ENCODE results near the gene TNMD.
"Not testable (repeated sequence)": the region's sequence is repeated elsewhere in the genome, so short reads cannot be mapped to it uniquely, and the experiment has no call there.

The TNMD gene

DNA sequence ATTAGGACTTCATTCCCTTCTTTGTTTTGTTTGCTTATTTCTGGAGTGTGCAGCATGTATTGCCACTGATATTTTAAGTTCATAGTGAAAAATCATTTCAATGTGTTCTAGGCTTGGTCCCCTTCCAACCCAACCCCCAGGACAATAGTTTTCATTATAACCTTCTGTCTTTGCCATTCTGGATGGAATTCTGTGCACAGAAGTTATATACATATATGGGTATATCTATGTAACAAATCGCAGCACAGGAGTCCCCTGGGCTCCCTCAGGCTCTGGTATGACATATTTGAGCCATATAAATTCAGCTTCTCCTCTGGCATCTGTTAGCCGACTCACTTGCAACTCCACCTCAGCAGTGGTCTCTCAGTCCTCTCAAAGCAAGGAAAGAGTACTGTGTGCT is at the start of gene TNMD:
TSS of gene TNMD (plus strand) at position 326 of the 400 bp plus-strand sequence. CDS start 83 bp downstream, outside the sequence.
- DNase-seq = no peak

- DNase-seq = not testable (repeated sequence)
Observed at GRCh38 chrX:100565534-100565933, 19.2 kb upstream of the TNMD start.

DNA sequence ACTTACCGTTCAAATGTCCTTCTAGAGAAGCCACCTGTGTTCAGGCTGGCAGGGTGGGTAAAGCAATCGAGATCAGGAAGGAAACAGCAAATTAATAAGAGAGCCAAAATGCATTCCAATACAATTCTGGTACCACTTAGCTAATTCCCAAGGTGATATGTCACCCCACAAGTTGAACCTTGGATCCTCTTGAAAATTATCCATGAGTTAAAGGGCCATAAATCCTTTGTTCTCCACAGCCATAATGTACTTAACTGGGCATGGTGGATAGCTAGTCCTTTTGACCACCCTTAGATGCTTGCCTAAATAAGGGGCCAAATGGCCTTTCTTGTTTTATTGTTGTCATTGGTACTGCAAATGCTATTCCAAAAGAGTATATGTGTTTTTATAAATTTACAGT is 2.0 kb downstream of the TNMD start:
- DNase-seq = no peak

- no peak for DNase-seq
Observed at GRCh38 chrX:100587861-100588260, 3.1 kb downstream of the TNMD start.

GRCh38 chrX:100591256-100592051 is 6.7 kb downstream of the TNMD start:
- no peak for DNase-seq

- DNase-seq = no peak
Observed at GRCh38 chrX:100593126-100593525, 8.4 kb downstream of the TNMD start.

DNA sequence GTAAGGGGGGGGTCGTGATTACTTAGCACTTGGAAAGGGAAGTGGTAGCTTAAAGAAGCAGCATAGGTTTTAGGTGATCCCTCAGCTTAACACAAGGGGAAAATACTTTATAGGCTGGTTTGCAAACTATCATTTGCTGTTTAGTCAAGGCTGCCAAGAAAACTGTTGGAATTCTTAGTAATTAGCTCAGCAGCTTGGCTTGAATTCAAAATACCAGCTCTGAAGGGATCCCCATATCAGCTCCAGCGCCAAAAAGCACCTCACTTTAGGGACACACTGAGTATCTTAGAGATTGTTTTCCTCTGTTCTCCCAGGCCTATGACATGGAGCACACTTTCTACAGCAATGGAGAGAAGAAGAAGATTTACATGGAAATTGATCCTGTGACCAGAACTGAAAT is 8.8 kb downstream of the TNMD start:
- no peak for DNase-seq

GRCh38 chrX:100596601-100597000 is 11.9 kb downstream of the TNMD start:
- DNase-seq = no peak

DNA sequence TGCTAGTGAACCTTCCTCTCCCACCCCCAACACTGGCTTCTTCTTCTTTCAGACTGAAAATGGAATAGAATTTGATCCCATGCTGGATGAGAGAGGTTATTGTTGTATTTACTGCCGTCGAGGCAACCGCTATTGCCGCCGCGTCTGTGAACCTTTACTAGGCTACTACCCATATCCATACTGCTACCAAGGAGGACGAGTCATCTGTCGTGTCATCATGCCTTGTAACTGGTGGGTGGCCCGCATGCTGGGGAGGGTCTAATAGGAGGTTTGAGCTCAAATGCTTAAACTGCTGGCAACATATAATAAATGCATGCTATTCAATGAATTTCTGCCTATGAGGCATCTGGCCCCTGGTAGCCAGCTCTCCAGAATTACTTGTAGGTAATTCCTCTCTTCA is 14.7 kb downstream of the TNMD start:
- DNase-seq = no peak

DNA sequence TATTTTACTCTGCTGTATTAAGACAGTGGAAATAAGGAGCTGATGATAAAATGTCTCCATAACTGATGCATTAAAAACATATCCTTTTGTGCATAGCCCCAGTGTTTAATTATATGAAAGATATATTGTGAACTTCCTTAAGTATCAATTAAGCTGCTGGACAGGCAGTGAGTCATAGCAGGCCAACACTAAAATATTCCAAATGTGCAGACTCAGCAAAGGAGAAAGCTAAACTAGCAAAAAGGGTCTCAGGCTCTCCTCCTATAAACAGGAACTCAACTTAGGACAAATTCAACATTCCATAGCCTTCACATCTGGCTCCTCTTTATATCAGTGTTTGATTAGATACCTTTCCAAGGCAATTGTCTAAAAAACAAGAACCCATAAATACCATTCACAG is 15.6 kb downstream of the TNMD start:
- DNase-seq = no peak

- DNase-seq = no peak
Observed at GRCh38 chrX:100600758-100601157, 16.0 kb downstream of the TNMD start.

DNA sequence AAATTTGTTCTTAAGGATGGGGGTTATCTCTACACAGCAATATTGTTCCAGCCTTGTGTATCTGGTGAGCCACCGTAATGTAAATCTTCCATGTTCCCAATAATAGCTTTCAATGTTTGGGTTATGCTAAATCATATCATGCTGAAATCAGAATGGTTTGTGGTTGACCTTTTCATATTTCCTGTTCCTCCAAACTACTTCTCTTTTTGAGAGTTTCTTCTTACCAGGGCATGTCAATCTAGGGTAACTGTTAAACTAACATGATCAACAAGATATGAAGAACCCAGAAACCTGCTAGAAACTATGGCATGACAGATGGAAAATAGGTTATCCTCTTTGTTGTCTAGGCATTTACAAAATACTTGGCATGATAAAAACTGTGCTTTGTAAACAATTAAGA is 22.0 kb downstream of the TNMD start:
- DNase-seq = no peak

DNA sequence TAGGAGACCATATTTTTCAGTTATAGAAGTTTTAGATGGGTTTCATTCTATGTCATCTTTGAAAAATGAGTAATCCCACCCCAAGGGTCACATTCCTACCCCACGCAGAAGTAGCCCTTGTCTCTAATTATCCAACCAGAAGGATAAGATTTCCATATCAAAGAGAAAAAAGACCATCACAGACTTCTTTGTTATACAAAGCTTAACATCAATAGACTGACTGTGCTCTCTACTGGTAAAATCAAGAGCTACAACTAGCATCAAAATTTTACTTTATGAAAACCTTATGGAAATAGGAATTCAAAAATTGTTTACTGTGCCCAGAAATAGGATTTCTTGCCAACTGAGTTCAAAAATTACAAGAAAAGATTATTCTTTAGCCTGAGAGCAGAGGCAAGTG is 24.9 kb downstream of the TNMD start:
- DNase-seq = no peak

GRCh38 chrX:100611951-100612350 is 27.2 kb downstream of the TNMD start:
- DNase-seq = no peak

DNA sequence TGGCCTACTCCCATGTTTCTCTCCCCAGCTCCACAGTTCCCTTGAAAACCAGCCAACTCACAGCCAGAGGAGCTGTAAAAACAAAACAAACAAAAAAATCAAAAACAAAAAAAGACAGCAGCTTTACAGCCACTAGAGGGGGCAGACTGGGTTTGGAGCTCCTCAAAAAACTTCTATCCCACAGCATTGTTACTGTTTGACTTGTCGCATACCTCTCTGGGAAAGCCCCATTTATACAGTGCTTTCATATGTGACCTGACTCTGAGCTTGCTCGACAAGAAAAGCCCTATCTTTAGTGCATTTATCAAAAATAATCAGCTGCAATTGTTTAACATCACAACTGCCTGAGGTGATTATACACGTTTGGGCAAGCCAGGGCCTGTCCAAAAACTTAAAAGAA is 30.3 kb downstream of the TNMD start:
- no peak for DNase-seq

DNA sequence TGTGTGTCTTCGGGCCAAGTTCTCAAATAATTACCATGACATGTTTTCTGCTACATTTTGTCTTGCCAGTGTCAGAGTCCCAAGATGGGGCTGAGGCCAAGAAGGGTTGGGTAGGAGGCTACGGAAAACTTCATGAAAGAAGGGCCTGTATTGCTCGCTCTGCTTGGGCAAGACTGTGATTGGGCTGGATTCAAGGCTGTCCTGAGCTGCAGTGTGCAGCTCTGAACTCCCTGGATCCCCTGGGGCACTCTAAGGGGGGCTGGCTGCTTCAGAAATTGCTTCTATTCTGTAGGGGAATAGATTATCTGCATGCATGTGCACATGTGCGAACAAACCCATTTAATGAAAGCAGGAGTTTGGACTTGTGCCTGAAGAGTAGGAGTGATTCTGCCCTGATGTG is 38.3 kb downstream of the TNMD start:
- no peak for DNase-seq

GRCh38 chrX:100625985-100626491 is 41.3 kb downstream of the TNMD start:
- no peak for DNase-seq

DNA sequence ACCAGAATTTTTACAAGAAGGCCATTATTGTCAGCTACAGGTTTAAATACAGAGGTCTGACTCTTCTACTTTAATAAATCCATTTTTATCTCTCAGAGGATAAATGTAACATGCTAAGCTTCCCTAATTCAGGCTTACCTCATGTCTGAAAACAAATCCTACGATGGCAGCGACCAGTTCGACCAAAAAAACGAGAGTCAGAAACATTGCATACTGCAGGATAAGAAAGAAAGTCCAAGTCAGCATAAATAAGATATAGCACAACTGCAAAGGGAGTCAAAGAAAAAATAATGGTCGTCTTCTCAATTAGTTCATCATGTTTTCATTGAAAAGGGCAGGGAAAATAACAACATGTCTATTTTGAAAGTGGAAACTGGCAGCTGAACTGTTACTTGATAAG is 50.3 kb downstream of the TNMD start:
- no peak for DNase-seq

- no peak for DNase-seq
Observed at GRCh38 chrX:100635989-100636320, 51.2 kb downstream of the TNMD start.

GRCh38 chrX:100636321-100636991 is 51.7 kb downstream of the TNMD start, which contains the start of gene TSPAN6:
TSPAN6 (minus strand) TSS chrX:100636806; CDS start chrX:100636694, 112 bp downstream.
- DNase-seq = peak; percentile 84

GRCh38 chrX:100642290-100642689 is 57.6 kb downstream of the TNMD start:
- no peak for DNase-seq

- DNase-seq = no peak
Observed at GRCh38 chrX:100643212-100643611, 58.5 kb downstream of the TNMD start.

DNA sequence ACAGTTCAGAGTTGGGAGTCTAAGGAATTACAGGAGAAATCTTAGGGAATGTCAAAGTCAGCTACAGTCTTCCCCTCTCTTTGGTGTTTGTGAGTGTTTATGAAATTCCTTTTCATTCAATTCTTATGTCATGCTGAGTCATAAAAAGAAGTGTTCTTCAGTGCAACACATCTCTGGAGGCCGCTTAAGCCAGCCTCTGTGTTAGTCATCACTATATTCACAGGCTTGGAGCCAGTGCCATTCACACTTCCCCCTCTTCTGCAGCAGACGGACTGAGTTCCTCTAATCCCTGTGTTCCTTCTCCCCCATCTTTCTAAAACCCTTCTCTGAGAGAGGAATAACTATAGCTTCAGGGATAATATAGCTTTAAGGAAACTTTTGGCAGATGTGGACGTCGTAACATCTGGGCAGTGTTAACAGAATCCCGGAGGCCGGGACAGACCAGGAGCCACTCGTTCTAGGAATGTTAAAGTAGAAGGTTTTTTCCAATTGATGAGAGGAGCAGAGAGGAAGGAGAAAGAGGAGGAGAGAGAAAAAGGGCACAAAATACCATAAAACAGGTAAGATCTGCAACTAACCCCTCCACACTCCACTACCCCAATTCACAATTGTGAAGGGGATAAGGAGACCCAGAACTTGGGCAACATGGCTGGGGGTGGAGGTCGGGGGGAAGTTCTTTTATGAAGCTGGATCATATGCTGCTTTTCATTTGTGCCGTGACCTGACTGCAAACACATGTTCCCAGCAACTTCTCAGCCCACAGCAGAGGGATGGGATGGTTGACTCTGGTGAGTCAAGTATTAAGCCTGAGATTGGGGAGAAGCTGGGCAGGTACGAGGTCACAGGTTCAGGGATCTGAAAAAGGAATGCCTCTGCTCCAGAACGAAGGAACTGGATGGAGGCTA is 59.5 kb downstream of the TNMD start, which contains the start of gene SRPX2:
TSS of gene SRPX2 (plus strand) at position 244 of the 905 bp plus-strand sequence. CDS start 2,124 bp downstream, outside the sequence.
- DNase-seq = no peak

Data from NCI-H1436 (cell line).